ENCODE measurements around the gene RBPMS2.

GRCh38 chr15:64706011-64706911 is 69.1 kb downstream of the RBPMS2 start:
- TF ChIP-seq, protein P1, sequence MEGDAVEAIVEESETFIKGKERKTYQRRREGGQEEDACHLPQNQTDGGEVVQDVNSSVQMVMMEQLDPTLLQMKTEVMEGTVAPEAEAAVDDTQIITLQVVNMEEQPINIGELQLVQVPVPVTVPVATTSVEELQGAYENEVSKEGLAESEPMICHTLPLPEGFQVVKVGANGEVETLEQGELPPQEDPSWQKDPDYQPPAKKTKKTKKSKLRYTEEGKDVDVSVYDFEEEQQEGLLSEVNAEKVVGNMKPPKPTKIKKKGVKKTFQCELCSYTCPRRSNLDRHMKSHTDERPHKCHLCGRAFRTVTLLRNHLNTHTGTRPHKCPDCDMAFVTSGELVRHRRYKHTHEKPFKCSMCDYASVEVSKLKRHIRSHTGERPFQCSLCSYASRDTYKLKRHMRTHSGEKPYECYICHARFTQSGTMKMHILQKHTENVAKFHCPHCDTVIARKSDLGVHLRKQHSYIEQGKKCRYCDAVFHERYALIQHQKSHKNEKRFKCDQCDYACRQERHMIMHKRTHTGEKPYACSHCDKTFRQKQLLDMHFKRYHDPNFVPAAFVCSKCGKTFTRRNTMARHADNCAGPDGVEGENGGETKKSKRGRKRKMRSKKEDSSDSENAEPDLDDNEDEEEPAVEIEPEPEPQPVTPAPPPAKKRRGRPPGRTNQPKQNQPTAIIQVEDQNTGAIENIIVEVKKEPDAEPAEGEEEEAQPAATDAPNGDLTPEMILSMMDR (IDR thresholded peaks at IDR 0.05), result no peak
- TF ChIP-seq POLR2A (IDR thresholded peaks at IDR 0.05), result no peak
